GM12865 (cell line): Measurements from ENCODE around the gene DRD2.

Source experiments
- DNase-seq: peaks from one replicate; pipeline ENCODE4 v3.0.0; 2010; ENCODE audit warnings: low read depth
- H3K4me3 ChIP-seq: 2 replicates; pipeline ENCODE4 v1.5.1; 2011; ENCODE audit warnings: mild to moderate bottlenecking, low read depth, low read length, control low read depth
- TF ChIP-seq, protein P1 (sequence below): IDR thresholded peaks from 2 replicates; pipeline ENCODE4 v1.5.1; 2011; ENCODE audit warnings: low read length, control low read depth, low read depth, inconsistent platforms; ENCODE audit not compliant: insufficient read depth; ENCODE audit errors: missing control alignments

Gene DRD2

DNA sequence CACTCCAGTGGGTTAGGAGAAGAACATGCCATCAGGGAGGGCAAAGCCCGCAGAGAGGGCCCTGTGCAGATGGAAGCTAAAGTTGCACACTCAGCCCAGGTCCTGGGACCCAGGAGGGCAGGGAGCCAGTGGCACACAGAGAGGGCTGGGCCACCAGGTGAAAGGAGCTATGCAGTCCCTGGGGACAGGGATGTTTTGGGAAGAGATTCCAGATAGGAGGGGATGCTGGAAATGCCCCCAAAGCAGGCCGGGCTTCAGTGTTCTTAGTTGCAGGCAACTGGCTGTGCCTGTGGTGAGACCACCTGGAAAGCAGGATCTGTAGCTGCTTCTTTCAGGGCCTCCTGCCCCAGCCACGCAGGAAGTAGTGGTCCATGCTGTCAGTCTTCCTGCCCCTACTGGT, 68.0 kb downstream of the DRD2 start:
- H3K4me3 ChIP-seq: no peak overlapping the region
- DNase-seq: no peak
- TF ChIP-seq, protein P1, sequence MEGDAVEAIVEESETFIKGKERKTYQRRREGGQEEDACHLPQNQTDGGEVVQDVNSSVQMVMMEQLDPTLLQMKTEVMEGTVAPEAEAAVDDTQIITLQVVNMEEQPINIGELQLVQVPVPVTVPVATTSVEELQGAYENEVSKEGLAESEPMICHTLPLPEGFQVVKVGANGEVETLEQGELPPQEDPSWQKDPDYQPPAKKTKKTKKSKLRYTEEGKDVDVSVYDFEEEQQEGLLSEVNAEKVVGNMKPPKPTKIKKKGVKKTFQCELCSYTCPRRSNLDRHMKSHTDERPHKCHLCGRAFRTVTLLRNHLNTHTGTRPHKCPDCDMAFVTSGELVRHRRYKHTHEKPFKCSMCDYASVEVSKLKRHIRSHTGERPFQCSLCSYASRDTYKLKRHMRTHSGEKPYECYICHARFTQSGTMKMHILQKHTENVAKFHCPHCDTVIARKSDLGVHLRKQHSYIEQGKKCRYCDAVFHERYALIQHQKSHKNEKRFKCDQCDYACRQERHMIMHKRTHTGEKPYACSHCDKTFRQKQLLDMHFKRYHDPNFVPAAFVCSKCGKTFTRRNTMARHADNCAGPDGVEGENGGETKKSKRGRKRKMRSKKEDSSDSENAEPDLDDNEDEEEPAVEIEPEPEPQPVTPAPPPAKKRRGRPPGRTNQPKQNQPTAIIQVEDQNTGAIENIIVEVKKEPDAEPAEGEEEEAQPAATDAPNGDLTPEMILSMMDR: no peak

DNA sequence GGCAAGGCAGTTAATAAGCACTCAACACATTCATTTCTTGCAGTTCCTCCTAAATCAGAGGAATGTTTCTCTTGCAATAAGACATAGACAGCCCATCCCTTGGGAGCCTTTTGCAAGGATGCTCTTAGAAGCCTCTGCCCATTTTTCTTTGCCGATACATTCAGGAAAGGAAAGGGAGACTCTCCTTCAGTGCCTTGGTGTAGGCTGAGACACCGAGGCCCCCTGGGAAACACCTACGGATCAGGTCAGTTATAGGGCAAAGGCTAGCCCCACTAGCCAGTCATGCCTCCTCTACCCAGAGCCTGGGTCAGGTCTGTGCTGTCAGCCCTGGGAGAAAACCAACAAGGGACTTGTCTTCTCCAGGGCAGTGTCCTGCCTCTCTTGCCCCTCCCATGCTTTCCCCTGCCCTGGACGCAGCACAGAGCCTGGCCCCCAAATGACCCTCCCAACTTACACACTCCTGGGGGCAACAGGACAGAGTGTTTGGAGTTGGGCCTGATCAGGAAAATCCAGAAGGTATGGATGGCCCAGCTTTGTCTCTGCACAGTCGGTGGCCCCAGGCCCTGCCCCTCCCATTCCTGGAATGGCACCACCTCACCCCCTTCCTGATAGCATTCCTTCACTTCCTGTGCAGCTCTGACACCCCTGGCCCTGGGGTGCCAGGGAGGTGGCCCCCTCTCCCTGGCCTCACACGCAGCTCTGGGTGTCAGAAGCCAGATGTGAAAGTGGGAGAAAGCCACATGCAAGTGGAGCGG, 69.3 kb downstream of the DRD2 start:
- H3K4me3 ChIP-seq: no peak overlapping the region
- no peak for DNase-seq
- TF ChIP-seq, protein P1: no peak

DNA sequence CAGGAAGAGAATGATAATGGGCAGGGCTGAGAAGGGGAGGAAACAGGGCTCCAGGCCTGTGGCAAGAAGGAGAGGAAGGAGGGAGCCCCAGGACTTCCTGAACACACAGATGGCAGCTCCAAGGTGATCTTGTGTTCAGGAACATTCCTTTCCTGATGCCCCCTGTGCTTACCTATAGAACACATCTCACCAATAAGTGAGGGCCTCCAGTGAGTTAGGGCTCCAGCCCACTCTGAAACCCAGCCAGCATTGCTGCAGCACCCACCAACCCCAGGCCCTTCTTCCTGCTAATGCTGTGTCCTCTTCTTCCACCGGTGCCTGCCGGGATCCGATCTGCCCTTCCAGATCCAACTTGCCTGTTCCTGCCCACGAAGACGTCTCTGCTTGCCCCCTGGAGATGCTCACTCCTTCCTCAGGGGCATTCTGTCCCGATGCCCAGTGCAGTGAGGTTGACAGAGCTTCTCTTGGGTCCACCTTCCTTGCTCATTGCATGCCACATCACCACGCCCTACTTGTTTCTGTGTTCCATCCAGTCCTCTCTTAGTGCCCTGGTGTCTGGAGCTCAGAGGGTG, 70.3 kb downstream of the DRD2 start:
- DNase-seq: no peak
- H3K4me3 ChIP-seq: no peak overlapping the region
- TF ChIP-seq, protein P1: no peak

DNA sequence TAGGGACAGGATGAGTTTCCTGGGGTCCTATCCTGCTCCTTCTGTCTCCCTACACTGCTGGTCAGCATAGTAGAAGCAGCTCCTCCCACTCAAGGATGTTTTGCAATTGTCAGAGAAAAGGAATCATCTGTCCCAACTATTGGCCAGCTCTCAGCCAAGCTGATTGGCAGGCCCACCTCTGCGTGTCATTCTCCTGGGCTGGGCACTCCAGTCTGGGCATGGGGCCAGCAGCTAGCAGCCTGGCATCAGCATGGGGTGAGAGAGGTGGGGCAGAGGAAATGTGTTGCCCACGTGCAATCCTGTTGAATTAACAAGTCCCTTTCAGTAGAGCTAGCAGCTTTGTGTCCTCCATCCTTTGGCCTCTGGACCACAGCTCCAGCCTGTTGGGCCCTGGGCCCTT, 73.5 kb downstream of the DRD2 start:
- DNase-seq: no peak
- H3K4me3 ChIP-seq: no peak overlapping the region
- TF ChIP-seq, protein P1: no peak

DNA sequence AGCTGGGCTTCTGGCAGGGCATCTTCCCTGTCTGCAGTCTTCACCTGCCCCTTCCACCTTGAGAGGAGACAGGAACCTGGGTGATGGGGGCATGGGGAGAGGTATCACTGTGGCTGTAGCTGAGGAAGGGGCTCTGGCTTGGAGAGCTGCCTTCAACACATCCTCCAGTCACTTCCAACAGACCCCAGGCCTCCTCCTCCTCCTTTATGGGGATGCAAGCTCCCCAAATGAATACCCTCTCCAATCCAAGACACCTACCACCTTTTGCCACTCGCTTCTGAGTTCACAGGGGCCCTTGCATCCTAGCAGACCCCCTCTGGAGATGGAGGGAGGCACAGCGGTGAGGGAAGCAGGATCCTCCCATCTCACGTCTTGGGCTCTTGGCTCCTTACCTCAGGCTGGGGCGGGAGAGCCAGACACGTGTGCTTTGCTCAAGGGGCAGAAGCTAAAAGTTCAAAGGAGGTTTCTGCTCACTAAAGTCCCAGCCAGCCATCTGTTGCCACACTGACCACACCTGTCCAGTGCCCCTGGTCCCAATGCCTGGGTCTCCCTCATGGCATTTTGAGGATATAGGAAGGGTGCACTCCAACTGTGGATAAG, 74.5 kb downstream of the DRD2 start:
- DNase-seq: no peak
- TF ChIP-seq, protein P1: no peak

DNA sequence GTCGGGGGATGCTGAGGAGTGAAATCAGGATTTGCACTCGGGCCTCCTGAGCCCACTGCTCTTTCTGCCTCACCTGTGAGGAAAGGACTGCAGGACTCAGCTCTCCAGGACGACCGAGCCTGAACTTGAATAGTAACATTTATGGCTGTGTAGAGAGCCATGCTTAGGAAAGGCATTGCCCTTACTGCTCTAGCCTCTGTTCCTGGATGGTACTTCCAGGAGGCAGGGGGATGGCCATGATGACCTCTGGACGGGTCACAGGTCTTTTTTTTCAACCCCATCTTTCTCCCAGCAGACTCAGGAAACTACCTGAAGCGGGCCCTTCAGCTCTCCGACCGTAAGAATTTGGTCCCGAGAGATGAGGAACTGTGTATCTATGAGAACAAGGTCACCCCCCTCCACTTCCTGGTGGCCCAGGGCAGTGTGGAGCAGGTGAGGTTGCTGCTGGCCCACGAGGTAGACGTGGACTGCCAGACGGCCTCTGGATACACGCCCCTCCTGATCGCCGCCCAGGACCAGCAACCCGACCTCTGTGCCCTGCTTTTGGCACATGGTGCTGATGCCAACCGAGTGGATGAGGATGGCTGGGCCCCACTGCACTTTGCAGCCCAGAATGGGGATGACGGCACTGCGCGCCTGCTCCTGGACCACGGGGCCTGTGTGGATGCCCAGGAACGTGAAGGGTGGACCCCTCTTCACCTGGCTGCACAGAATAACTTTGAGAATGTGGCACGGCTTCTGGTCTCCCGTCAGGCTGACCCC, 76.3 kb downstream of the DRD2 start:
- TF ChIP-seq, protein P1: no peak
- no peak for DNase-seq
- H3K4me3 ChIP-seq: no peak overlapping the region

More for the DNA sequence above, 74.5 kb downstream of the DRD2 start:
- no peak overlapping the region for H3K4me3 ChIP-seq
